GM04504 (cell line): ENCODE results near the gene DAPL1.
"Not testable (repeated sequence)": the region's sequence is repeated elsewhere in the genome, so short reads cannot be mapped to it uniquely, and the experiment has no call there.

Source experiments
- DNase-seq: peaks from one replicate; pipeline ENCODE4 v3.0.0-alpha.2; 2012; ENCODE audit warnings: low read depth

DAPL1 gene

DNA sequence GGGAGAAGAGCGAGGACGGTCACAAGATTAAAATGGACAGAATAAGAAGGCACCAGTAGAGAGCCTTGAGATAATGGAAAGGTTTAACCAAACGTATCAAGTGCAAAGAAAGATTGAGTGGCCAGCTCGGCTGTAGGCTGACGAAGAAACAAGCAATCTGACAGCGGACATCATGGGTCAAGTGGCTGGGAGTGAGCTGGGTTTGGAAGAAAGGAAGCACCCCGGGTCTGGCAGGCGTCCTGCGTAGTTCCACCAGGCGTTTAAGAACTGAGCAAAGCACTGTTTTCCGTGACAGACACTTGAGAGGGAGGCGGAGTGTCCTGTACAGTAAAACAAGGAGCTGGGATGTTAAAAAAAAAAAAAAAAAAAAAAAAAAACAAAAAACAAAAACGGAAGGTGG is 27.1 kb downstream of the DAPL1 start:
- no peak for DNase-seq

GRCh38 chr2:158823486-158824237 is 28.5 kb downstream of the DAPL1 start:
- no peak for DNase-seq

DNA sequence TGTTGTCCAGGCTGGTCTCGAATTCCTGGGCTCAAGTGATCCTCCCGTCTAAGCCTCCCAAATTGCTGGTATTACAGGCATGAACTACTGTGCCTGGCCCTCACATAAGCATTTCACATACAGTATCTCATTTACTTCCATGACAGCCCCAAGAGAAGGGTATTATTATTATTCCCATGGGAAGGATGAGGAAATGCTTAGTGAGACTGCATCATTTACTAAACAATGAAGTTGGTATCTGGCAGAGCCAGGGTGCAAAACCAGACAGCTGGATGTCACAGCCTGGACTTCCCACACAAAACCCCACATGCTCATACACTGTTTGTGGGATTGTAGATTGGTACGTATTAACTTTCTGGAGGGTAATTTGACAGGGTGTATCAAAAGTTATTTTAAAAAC is 29.9 kb downstream of the DAPL1 start:
- no peak for DNase-seq

DNA sequence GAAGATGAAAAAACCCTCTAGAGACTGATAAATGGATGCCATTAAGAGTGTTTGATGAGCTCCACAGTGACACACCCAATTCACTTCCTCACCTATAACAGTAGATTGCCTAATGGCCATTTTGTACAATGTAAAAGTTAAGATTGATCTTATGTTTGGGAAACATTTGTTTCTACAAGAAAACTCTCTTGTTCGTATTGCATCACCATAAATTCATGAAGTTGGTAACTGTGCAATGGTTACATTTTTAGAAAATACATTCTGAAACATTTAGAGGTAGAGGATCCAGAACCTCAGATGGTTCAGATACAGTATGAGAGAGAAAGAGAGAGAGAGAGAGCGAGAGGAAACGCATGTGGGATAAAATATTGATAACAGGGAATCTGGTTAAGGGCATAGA is 31.8 kb downstream of the DAPL1 start:
- DNase-seq: no peak

DNA sequence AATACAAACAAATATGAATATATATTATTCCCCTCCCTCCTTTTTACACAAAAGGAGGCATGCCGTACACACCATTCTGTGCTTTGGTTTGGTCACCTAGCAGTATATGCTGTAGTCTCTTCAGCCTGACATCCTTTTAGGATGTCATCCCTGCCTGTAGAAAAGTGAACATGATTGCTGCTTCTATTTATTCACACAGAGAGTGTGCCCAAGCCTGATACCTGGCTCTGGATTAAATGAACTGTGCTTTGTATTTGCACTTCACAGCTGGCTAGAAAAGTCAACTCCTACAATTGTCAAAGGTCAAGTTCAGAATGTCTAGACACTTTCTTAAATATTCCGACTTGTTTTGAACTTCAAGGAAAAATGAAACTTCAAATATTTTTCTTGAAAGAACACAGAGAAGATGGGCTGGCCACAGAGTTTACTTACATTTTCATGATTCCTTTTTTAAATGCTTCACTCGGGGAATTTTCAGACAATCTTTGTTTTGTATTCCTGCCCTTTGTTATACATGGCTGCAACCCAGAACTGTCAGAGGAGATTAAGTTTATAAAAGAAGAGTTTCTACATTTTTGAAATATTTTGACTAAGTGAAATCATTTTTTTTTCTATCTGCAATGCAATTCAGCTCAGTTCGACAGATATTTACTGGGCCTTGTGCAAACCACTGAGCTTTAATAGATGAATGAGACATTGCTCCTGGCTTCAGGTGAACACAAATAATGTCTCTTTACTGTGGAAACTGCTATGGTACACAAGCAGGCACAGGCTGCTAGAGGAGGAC is 33.5 kb downstream of the DAPL1 start:
- DNase-seq: no peak

DNA sequence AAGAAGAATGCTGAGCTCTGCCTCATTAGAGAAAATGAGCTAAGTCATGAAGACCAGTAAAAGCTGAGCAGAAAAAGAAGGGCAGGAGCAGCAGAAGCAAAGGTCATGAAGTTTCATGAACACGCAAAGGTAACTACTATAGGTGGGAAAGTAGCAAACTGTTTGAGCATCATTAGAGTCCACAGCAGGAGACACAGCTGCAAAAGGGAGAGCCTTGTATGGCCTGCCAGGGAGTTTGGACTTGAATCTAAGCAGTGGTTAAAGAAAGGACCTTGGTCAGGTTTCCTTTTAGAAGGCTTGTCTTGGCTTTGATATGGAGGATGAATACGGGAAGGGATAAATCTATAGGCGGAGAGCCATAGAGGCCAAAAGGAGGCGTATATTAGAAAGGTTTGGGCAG is 34.0 kb downstream of the DAPL1 start:
- no peak for DNase-seq

- DNase-seq: no peak
Observed at GRCh38 chr2:158830201-158830600, 35.1 kb downstream of the DAPL1 start.

- DNase-seq: no peak
Observed at GRCh38 chr2:158835431-158835830, 40.3 kb downstream of the DAPL1 start.

DNA sequence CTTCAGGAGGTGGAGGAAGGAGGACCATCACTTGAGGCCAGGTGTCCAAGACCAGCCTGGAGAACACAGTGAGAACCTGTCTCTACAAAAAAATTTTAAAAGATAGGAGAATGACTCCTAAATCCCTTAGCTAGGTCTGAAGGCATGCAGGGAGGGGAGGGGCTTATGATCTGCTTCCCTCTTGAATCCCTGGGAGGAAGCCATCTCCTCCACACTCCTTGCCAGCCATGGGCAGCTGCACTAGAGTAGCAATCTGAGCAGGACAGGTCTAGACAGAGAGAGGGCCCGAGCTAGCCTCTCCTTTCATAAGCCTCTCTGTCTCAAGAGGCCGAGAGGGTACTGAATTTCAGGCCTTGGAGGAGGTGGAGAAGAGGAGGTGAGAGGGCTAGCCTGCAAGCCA is 42.5 kb downstream of the DAPL1 start:
- DNase-seq: no peak

GRCh38 chr2:158841850-158842249 is 46.7 kb downstream of the DAPL1 start:
- peak; percentile 57 for DNase-seq

GRCh38 chr2:158845444-158845843 is 50.3 kb downstream of the DAPL1 start:
- no peak for DNase-seq

GRCh38 chr2:158845859-158846258 is 50.7 kb downstream of the DAPL1 start:
- no peak for DNase-seq

DNA sequence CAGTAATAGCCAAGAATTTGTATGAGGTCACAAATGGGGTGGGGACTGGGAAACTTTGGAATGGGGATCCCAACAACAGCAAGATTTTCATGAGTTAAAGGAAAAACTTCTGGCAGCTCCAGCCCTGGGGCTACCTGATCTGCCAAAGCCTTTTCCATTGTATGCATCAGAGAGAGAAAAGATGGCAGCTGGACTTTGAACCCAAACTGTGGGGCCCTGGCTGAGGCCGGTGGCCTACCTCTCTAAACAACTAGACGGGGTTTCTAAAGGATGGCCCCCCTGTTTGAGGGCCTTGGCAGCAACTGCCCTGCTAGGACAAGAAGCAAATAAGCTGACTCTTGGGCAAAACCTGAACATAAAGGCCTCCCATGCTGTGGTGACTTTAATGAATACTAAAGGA is 52.4 kb downstream of the DAPL1 start:
- DNase-seq: not testable (repeated sequence)

- not testable (repeated sequence) for DNase-seq
Observed at GRCh38 chr2:158848031-158848970, 53.2 kb downstream of the DAPL1 start.

- DNase-seq: not testable (repeated sequence)
Observed at GRCh38 chr2:158860179-158860578, 65.1 kb downstream of the DAPL1 start.

GRCh38 chr2:158861626-158862025 is 66.5 kb downstream of the DAPL1 start:
- DNase-seq: not testable (repeated sequence)

DNA sequence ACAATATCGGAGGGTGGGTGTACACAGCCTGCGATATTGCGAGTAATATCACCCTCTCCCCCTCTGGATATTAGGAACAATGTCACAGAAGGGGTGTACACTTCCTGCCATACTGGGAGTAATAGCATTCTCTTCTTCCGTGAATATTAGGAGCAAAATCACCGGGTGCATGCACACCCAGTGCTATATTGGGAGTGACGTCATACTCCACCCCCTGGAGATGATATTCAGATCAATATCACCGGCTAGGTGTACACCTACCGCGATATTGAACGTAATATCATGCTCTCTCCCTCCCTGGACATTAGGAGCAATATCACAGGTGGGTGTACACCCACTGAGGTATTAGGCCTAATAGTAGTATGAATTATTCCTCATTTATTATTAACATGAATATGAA is 70.4 kb downstream of the DAPL1 start:
- DNase-seq: not testable (repeated sequence)
